PC-9 (cell line): ENCODE results near the gene TLR6. TPM values are rescaled to one million over a fixed set of nuclear protein-coding genes. Genes with fewer than 3 reads are reported as not detected.

Source experiments
- BruUV-seq: library from RNA; stranded (reverse); fragments of 400-500 nt; replicated peaks from 2 replicates; lab custom pipeline; 2021; lab: Mats Ljungman, UMichigan
- CTCF ChIA-PET: fragments of 300-600 bp; sonication (Branson Sonifier 250); formaldehyde crosslinking; loops from one replicate; lab custom pipeline; 2022; ENCODE audit warnings: antibody characterized with exemption; lab: Charles Lee
- POLR2A ChIA-PET: fragments of 300-600 bp; sonication (Branson Sonifier 250); formaldehyde crosslinking; loops from one replicate; lab custom pipeline; 2022; ENCODE audit warnings: antibody characterized with exemption; ENCODE audit not compliant: unreplicated experiment; lab: Charles Lee
- DNase-seq, 2 experiments: peaks; one replicate each; pipeline versions ENCODE4 v3.0.0 to v3.0.0-alpha.2; 2015 to 2022; ENCODE audit warnings: mixed read lengths in 1 of 2
- H2AFZ ChIP-seq: fragments of 200-600 bp; sonication (generic); 2 replicates; pipeline ENCODE4 v1.8.1; 2017; ENCODE audit warnings: antibody characterized with exemption
- H3F3A ChIP-seq: fragments of 200-600 bp; sonication (generic); 2 replicates; pipeline ENCODE4 v1.8.1; 2017; ENCODE audit warnings: antibody characterized with exemption, mild to moderate bottlenecking, low read depth; ENCODE audit not compliant: insufficient read depth
- H3K27ac ChIP-seq: fragments of 200-600 bp; sonication (generic); 2 replicates; pipeline ENCODE4 v1.6.1; 2016; ENCODE audit warnings: mixed run types
- H3K27me3 ChIP-seq: fragments of 200-600 bp; sonication (generic); 2 replicates; pipeline ENCODE4 v1.6.1; 2016; ENCODE audit warnings: low read depth, mixed run types; ENCODE audit not compliant: insufficient read depth
- H3K36me3 ChIP-seq: fragments of 200-600 bp; sonication (generic); 2 replicates; pipeline ENCODE4 v1.6.1; 2016; ENCODE audit warnings: low read depth, mixed run types
- H3K4me1 ChIP-seq: fragments of 200-600 bp; sonication (generic); replicated peaks from 2 replicates; pipeline ENCODE4 v1.6.1; 2016; ENCODE audit warnings: mixed run types; ENCODE audit not compliant: insufficient read depth
- H3K4me2 ChIP-seq: fragments of 200-600 bp; sonication (generic); 2 replicates; pipeline ENCODE4 v1.6.1; 2017; ENCODE audit warnings: mixed run types
- H3K4me3 ChIP-seq: fragments of 200-600 bp; sonication (generic); 2 replicates; pipeline ENCODE4 v1.6.1; 2016; ENCODE audit warnings: mixed run types
- H3K79me2 ChIP-seq: fragments of 200-600 bp; sonication (generic); 2 replicates; pipeline ENCODE4 v1.6.1; 2017; ENCODE audit warnings: low read depth, mixed run types
- H3K9me2 ChIP-seq: fragments of 200-600 bp; sonication (generic); 2 replicates; pipeline ENCODE4 v1.8.1; 2017; ENCODE audit warnings: mild to moderate bottlenecking; ENCODE audit not compliant: insufficient read depth
- H3K9me3 ChIP-seq: fragments of 200-600 bp; sonication (generic); 2 replicates; pipeline ENCODE4 v1.8.1; 2016; ENCODE audit warnings: low read depth; ENCODE audit not compliant: insufficient read depth
- H4K20me1 ChIP-seq: fragments of 200-600 bp; sonication (generic); 2 replicates; pipeline ENCODE4 v1.8.1; 2017; ENCODE audit not compliant: insufficient read depth
- EZH2 ChIP-seq: fragments of 200-600 bp; sonication (generic); IDR thresholded peaks from 2 replicates; pipeline ENCODE4 v1.8.0; 2017; ENCODE audit warnings: antibody characterized with exemption, low read depth
- intact Hi-C: fragments of 100-400 bp; cut with micrococcal nuclease; formaldehyde crosslinking; loops from one replicate; pipeline ENCODE4 v1.10.0; 2022; ENCODE audit not compliant: unreplicated experiment
- total RNA-seq: library from RNA; stranded (reverse); gene quantifications from 2 replicates; pipeline ENCODE4 v1.2.3, GENCODE V29; 2021
- TF ChIP-seq, protein P1 (sequence below): fragments of 200-600 bp; sonication (generic); conservative IDR thresholded peaks from 2 replicates; pipeline ENCODE4 v1.6.1; 2017; ENCODE audit warnings: mixed run types, antibody characterized with exemption, mild to moderate bottlenecking, moderate library complexity

The TLR6 gene
- total RNA-seq, 1 experiment from 2014 or later, result 9.3 TPM

DNA sequence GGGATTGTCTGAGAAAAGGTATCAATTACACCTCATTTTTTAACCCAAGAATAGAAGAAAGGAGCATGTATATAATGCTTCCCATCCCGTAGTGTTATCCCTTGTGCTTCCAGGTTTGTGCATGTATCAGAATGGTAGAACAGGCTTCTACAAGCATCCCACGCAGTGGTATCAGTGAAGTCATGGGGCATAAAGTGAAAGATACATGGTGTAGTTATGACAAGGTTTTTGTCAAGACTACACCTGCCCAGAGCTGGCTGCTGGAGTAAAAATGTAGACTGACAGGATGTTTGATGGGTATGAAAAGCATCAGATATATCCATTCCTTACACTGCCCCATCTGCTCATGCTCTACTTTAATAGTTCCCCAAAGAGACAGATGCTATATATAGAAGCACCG is 61.5 kb downstream of the TLR6 start:
- CTCF ChIA-PET, result interaction anchor here (0.7 kb wide), 1 partner anchor 12 kb away, joined by 4 read pairs; the partner anchor contains the start of gene TLR10
- Histone ChIP-seq H3K79me2 (no peaks in the 10 kb centered on the region), H3K4me3 (no peak overlapping the region), H4K20me1 (no peaks in the 10 kb centered on the region), H3F3A (no peaks in the 10 kb centered on the region), H3K9me3 (no peaks in the 10 kb centered on the region), H3K36me3 (no peaks in the 10 kb centered on the region), H3K27ac (no peak overlapping the region), H2AFZ (no peak overlapping the region), H3K4me1 (no peaks in the 10 kb centered on the region), H3K9me2 (no peaks in the 10 kb centered on the region), H3K4me2 (no peak overlapping the region), H3K27me3 (no peaks in the 10 kb centered on the region)
- POLR2A ChIA-PET, result no interaction called here
- intact Hi-C loops, result no loop called here
- no peak for DNase-seq
- no TSS peak for BruUV-seq
- TF ChIP-seq, protein P1, sequence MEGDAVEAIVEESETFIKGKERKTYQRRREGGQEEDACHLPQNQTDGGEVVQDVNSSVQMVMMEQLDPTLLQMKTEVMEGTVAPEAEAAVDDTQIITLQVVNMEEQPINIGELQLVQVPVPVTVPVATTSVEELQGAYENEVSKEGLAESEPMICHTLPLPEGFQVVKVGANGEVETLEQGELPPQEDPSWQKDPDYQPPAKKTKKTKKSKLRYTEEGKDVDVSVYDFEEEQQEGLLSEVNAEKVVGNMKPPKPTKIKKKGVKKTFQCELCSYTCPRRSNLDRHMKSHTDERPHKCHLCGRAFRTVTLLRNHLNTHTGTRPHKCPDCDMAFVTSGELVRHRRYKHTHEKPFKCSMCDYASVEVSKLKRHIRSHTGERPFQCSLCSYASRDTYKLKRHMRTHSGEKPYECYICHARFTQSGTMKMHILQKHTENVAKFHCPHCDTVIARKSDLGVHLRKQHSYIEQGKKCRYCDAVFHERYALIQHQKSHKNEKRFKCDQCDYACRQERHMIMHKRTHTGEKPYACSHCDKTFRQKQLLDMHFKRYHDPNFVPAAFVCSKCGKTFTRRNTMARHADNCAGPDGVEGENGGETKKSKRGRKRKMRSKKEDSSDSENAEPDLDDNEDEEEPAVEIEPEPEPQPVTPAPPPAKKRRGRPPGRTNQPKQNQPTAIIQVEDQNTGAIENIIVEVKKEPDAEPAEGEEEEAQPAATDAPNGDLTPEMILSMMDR, result no peak
- no peak for TF ChIP-seq EZH2

DNA sequence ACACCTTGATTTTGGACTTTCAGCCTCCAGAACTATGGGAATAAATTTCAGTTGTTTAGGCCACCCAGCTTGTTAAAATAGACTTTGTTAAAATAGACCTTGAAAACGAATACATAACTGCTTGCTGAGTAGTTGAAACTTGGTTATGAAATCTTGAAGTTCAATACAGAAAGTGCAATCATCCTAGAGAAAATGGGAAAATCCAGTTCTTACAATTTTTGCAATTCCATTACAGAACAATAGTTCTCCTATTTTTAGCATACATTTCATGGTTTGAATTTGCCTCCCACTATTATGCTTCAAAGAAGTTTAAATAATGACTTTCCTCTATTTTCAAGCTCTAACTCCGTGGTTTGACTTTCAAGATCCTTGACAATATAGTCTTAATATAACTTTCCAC is 62.6 kb downstream of the TLR6 start:
- no peaks in the 10 kb centered on the region for H3K9me3 ChIP-seq
- H3K9me2 ChIP-seq, result no peaks in the 10 kb centered on the region
- no peak for DNase-seq
- H3K27ac ChIP-seq, result no peak overlapping the region
- no peaks in the 10 kb centered on the region for H3K4me1 ChIP-seq
- no peaks in the 10 kb centered on the region for H4K20me1 ChIP-seq
- no peak overlapping the region for H3K4me2 ChIP-seq
- no peaks in the 10 kb centered on the region for H3K79me2 ChIP-seq
- ChIA-PET POLR2A (no interaction called here), CTCF (interaction anchor here (0.7 to 0.9 kb wide), 2 partner anchors 34 to 48 kb away, joined by 3 to 4 read pairs; no protein-coding TSS in a partner anchor)
- no peak overlapping the region for H2AFZ ChIP-seq
- H3K4me3 ChIP-seq, result no peak overlapping the region
- no peak for TF ChIP-seq EZH2
- TF ChIP-seq, protein P1, result no peak
- BruUV-seq, result no TSS peak
- H3F3A ChIP-seq, result no peaks in the 10 kb centered on the region
- intact Hi-C loops, result no loop called here
- H3K27me3 ChIP-seq, result no peaks in the 10 kb centered on the region
- H3K36me3 ChIP-seq, result no peaks in the 10 kb centered on the region

DNA sequence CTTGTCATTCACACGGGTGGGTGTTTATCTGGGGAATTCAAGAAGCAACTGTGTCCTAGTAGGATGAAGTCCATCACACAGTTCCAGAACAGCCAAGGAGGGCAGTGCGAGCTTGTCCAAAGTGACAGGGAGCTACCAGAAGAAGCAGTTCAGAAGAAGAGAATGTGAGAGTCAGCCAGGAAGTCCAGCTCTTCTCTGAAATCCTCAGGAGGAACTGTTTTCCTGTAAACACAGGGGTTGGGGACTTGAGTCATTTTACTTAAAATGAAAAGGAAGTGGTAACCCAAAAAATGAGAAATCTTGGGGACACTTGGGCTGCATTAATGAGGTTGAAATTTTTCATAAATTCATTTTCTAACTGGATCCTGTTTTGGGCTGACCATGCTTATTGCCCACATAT is 65.6 kb downstream of the TLR6 start:
- intact Hi-C loops, result no loop called here
- TF ChIP-seq, protein P1, result no peak
- no peak for TF ChIP-seq EZH2
- H4K20me1 ChIP-seq, result no peaks in the 10 kb centered on the region
- no peaks in the 10 kb centered on the region for H3K9me2 ChIP-seq
- no peak overlapping the region for H3K27ac ChIP-seq
- H3K9me3 ChIP-seq, result no peaks in the 10 kb centered on the region
- no peak overlapping the region; the same call in 1 of the 2 replicates for H2AFZ ChIP-seq
- H3K36me3 ChIP-seq, result no peaks in the 10 kb centered on the region
- H3K79me2 ChIP-seq, result no peaks in the 10 kb centered on the region
- H3K27me3 ChIP-seq, result no peaks in the 10 kb centered on the region
- no peak for DNase-seq
- H3K4me1 ChIP-seq, result no peaks in the 10 kb centered on the region
- H3K4me2 ChIP-seq, result no peak overlapping the region
- no peaks in the 10 kb centered on the region for H3F3A ChIP-seq
- H3K4me3 ChIP-seq, result no peak overlapping the region
- no TSS peak for BruUV-seq
- CTCF ChIA-PET, result no interaction called here
- POLR2A ChIA-PET, result interaction anchor here (0.6 kb wide), 1 partner anchor 468 kb away, joined by 16 read pairs; no protein-coding TSS in a partner anchor
